ENCODE measurements around the gene PIP. TPM values are rescaled to one million over a fixed set of nuclear protein-coding genes. Genes with fewer than 3 reads are reported as not detected.

Gene PIP
- total RNA-seq, 1 experiment from 2014 or later = not detected

DNA sequence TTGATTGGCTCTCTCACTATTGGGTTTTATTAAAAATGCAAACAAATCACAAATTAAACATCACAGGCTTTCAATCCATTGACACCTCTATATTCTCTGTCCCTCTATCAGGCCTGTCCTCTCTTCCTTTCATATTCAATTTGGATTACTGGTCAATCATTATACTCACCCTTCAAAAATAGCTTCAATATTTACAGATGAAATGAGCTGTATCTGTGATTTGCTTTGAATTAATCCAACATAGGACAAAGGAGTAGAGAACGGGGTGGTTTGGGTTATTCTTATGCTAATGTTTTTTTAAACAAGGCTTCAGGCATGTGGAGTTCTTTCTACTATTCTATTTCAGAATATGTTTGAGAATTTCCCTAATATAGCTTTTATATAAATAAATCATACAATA is 53.7 kb downstream of the PIP start:
- Histone ChIP-seq H3K27ac (ENCODE audit: low read length) (no peak overlapping the region), H3K36me3 (ENCODE audit: control insufficient read depth, insufficient read depth, low read length) (no peaks in the 10 kb centered on the region), H3K4me3 (ENCODE audit: low read depth in 2 of 2, low read length in 2 of 2) (no peak overlapping the region), H3K9me3 (ENCODE audit: control insufficient read depth, insufficient read depth, low read depth, low read length) (no peaks in the 10 kb centered on the region), H3K27me3 (ENCODE audit: control insufficient read depth, insufficient read depth, low read length) (no peaks in the 10 kb centered on the region), H3K4me1 (ENCODE audit: control insufficient read depth, insufficient read depth, low read length) (no peaks in the 10 kb centered on the region)
- ATAC-seq (no peak), DNase-seq (ENCODE audit: low read depth, low spot score) (no peak)
- TF ChIP-seq, protein P1, sequence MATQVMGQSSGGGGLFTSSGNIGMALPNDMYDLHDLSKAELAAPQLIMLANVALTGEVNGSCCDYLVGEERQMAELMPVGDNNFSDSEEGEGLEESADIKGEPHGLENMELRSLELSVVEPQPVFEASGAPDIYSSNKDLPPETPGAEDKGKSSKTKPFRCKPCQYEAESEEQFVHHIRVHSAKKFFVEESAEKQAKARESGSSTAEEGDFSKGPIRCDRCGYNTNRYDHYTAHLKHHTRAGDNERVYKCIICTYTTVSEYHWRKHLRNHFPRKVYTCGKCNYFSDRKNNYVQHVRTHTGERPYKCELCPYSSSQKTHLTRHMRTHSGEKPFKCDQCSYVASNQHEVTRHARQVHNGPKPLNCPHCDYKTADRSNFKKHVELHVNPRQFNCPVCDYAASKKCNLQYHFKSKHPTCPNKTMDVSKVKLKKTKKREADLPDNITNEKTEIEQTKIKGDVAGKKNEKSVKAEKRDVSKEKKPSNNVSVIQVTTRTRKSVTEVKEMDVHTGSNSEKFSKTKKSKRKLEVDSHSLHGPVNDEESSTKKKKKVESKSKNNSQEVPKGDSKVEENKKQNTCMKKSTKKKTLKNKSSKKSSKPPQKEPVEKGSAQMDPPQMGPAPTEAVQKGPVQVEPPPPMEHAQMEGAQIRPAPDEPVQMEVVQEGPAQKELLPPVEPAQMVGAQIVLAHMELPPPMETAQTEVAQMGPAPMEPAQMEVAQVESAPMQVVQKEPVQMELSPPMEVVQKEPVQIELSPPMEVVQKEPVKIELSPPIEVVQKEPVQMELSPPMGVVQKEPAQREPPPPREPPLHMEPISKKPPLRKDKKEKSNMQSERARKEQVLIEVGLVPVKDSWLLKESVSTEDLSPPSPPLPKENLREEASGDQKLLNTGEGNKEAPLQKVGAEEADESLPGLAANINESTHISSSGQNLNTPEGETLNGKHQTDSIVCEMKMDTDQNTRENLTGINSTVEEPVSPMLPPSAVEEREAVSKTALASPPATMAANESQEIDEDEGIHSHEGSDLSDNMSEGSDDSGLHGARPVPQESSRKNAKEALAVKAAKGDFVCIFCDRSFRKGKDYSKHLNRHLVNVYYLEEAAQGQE (IDR thresholded peaks at IDR 0.05; ENCODE audit: insufficient read depth in 1 of 2, low read depth in 2 of 2, low read length in 1 of 2) = no peak
- TF ChIP-seq SIN3A (IDR thresholded peaks at IDR 0.05; ENCODE audit: borderline replicate concordance, insufficient read depth, low read depth, low read length) = no peak
- in situ Hi-C loops (cut with HindIII; ENCODE audit: low pct_unique_long_range_greater_than_20kb, low sequenced_read_pairs) = no loop called here
- ChIA-PET POLR2A (no interaction called here), CTCF (no interaction called here)
- intact Hi-C loops (cut with micrococcal nuclease; ENCODE audit: unreplicated experiment) = no loop called here
- BruUV-seq (replicated peaks) = no TSS peak

DNA sequence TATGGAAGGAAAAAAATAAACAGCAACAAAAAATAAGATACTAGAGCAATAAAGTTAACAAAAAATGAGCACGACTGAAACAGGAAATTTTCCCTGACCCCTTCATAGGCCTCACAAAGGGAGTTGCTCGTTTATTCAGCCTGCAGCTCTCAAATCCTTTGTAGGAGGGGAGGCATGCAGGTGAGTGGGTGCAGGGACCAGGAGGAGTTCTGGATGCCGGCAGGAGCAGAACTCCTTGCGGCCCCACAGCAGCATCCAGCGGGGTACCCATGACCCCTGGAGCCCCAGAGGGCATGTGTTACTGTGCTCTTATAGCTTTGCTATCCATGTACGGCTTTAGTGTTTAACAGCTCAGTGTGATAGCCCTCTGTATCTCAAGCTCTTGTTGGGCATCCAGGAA is 57.1 kb downstream of the PIP start:
- Histone ChIP-seq H3K9me3 (ENCODE audit: control insufficient read depth, insufficient read depth, low read depth, low read length) (no peaks in the 10 kb centered on the region), H3K4me1 (ENCODE audit: control insufficient read depth, insufficient read depth, low read length) (no peaks in the 10 kb centered on the region), H3K36me3 (ENCODE audit: control insufficient read depth, insufficient read depth, low read length) (no peaks in the 10 kb centered on the region), H3K27me3 (ENCODE audit: control insufficient read depth, insufficient read depth, low read length) (no peaks in the 10 kb centered on the region), H3K4me3 (ENCODE audit: low read depth in 2 of 2, low read length in 2 of 2) (no peak overlapping the region), H3K27ac (ENCODE audit: low read length) (no peak overlapping the region)
- ATAC-seq (no peak), DNase-seq (ENCODE audit: low read depth, low spot score) (no peak)
- intact Hi-C loops (cut with micrococcal nuclease; ENCODE audit: unreplicated experiment) (no loop called here), in situ Hi-C loops (cut with HindIII; ENCODE audit: low pct_unique_long_range_greater_than_20kb, low sequenced_read_pairs) (no loop called here)
- ChIA-PET CTCF (no interaction called here), POLR2A (no interaction called here)
- TF ChIP-seq POLR2AphosphoS5 (IDR thresholded peaks at IDR 0.05; ENCODE audit: low read depth, low read length) (no peak), SIN3A (IDR thresholded peaks at IDR 0.05; ENCODE audit: borderline replicate concordance, insufficient read depth, low read depth, low read length) (no peak), TCF7L2 (IDR thresholded peaks at IDR 0.05; ENCODE audit: low read depth, low read length) (no peak)
- TF ChIP-seq, protein P1 (IDR thresholded peaks at IDR 0.05; ENCODE audit: insufficient read depth in 1 of 2, low read depth in 2 of 2, low read length in 1 of 2) = no peak
- TF ChIP-seq, protein P2, sequence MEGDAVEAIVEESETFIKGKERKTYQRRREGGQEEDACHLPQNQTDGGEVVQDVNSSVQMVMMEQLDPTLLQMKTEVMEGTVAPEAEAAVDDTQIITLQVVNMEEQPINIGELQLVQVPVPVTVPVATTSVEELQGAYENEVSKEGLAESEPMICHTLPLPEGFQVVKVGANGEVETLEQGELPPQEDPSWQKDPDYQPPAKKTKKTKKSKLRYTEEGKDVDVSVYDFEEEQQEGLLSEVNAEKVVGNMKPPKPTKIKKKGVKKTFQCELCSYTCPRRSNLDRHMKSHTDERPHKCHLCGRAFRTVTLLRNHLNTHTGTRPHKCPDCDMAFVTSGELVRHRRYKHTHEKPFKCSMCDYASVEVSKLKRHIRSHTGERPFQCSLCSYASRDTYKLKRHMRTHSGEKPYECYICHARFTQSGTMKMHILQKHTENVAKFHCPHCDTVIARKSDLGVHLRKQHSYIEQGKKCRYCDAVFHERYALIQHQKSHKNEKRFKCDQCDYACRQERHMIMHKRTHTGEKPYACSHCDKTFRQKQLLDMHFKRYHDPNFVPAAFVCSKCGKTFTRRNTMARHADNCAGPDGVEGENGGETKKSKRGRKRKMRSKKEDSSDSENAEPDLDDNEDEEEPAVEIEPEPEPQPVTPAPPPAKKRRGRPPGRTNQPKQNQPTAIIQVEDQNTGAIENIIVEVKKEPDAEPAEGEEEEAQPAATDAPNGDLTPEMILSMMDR (IDR thresholded peaks at IDR 0.05) = no peak
- no TSS peak for BruUV-seq (replicated peaks)

Other genes starting within 250 kb of the PIP start
- gene TRPV6, start 246.3 kb upstream of the PIP start, total RNA-seq (2021; ENCODE audit: unreplicated experiment) = not detected
- gene TRPV5, start 198.3 kb upstream of the PIP start, total RNA-seq (2021; ENCODE audit: unreplicated experiment) = not detected
- not detected for gene LLCFC1, start 192.6 kb upstream of the PIP start, total RNA-seq (2021; ENCODE audit: unreplicated experiment)
- 0.44 TPM for gene KEL, start 169.7 kb upstream of the PIP start, total RNA-seq (2021; ENCODE audit: unreplicated experiment)
- gene OR9A2, start 104.9 kb upstream of the PIP start, total RNA-seq (2021; ENCODE audit: unreplicated experiment) = not detected
- not detected for gene OR6V1, start 79.7 kb upstream of the PIP start, total RNA-seq (2021; ENCODE audit: unreplicated experiment)
- not detected for gene TAS2R39, start 51.3 kb downstream of the PIP start, total RNA-seq (2021; ENCODE audit: unreplicated experiment)
- not detected for gene TAS2R40, start 90.0 kb downstream of the PIP start, total RNA-seq (2021; ENCODE audit: unreplicated experiment)
- 100 TPM for gene GSTK1, start 131.4 kb downstream of the PIP start, total RNA-seq (2021; ENCODE audit: unreplicated experiment)
- 2.0 TPM for gene TMEM139, start 152.9 kb downstream of the PIP start, total RNA-seq (2021; ENCODE audit: unreplicated experiment)
- 47.4 TPM for gene CASP2, start 156.3 kb downstream of the PIP start, total RNA-seq (2021; ENCODE audit: unreplicated experiment)
- 0.15 TPM for gene CLCN1, start 184.0 kb downstream of the PIP start, total RNA-seq (2021; ENCODE audit: unreplicated experiment)
- 1.5 TPM for gene FAM131B, start 230.6 kb downstream of the PIP start, total RNA-seq (2021; ENCODE audit: unreplicated experiment)
- 169 TPM for gene ZYX, start 249.3 kb downstream of the PIP start, total RNA-seq (2021; ENCODE audit: unreplicated experiment)